ENCODE measurements around the gene DHX30.

The DHX30 gene

DNA sequence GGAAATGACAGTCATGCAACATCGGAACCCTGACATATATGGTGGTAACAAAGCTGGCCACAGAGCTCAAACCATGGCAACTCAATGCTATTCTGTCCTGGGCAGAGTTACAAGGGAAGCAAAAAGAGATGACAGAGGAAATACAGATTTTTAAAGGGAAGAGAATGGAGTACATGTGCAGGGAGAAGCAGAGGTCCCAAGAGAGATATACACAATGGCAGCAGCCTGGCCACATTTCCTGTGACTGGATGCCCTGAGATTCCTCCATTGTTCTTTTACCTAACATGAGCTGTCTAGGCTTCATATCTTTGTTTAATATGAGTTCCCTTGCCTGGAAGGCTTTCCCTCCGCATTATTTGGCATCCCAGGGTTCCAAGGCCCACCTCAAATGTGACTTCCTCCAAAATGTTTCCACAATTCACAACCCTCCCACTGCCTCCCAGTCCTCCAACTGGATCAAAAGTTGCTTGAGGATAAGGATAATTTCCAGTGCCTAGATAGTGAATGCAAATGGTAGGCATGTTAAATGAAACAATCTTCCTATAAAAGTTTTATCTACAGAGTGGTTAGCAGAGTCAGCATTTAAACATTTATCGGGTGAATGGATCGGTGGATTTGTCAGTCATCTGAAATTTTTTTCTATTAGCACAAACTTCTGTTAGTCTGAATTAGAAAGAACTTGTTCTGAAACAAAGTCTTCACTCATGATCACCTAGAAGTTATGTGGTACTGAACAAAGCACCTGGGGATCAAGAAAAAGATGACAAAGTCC lies 86.2 kb downstream of the DHX30 start:
- no peak for DNase-seq

DNA sequence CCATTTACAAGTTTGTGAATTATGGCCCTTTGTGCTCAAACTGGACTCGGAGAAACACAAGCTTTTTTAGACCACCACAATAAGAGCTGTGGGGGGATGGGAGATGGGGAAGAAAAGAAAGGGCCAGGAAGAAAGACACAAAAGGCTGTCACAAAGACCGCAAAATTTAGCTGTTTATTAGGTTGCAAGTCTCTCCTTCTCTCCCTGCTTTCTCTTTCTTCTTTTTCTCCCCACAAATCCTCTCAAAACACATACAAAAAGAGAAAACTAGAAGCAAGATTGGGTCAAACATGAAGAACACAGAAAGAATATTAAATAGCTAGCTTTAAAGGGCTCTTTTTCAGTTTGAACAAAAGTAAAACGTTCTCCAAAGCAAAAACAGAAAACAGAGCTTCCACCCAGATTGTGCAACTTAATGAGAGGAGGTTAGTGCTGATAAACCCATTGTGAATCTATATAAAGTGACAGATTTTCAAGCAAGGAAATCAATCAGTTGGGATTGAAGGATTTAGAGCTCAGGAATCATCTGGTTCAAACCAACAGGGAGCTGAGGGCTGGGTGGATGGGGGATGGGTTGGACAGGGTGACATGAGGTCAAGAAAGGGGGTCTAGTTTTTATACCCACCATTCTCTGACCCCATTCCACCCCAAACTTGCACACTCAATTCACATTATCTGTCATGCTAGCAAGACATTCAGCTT lies 87.3 kb downstream of the DHX30 start:
- no peak for DNase-seq

- DNase-seq, result no peak
Observed at GRCh38 chr3:47890828-47891612, 88.1 kb downstream of the DHX30 start.

- no peak for DNase-seq
Observed at GRCh38 chr3:47891613-47892005, 88.7 kb downstream of the DHX30 start.

GRCh38 chr3:47892286-47893040 lies 89.5 kb downstream of the DHX30 start:
- no peak for DNase-seq

- DNase-seq, result no peak
Observed at GRCh38 chr3:47895241-47895640, 92.3 kb downstream of the DHX30 start.

- DNase-seq, result no peak
Observed at GRCh38 chr3:47896736-47897135, 93.8 kb downstream of the DHX30 start.

DNA sequence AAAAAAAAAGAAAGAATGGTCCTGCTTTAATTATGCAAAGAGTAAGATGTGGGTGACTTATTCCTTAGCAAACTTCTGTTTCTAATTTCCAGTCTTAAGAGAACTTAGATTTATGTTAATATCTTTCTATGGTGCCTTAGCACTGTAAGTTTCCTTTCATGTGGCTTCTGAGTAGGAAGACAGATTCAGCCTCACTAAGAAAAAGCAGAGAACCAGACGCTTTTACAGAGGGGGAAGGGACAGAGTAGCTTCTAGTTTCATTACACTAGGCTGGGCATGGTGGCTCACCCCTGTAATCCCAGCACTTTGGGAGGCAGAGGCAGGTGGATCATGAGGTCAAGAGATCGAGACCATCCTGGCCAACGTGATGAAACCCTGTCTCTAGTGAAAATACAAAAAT lies 95.0 kb downstream of the DHX30 start:
- no peak for DNase-seq

GRCh38 chr3:47899495-47900108 lies 96.7 kb downstream of the DHX30 start:
- no peak for DNase-seq

All from CD4-positive, alpha-beta T cell treated with Interleukin-4 for 1 hour (primary cell).